Neuronal stem cell (in vitro differentiated cells): Measurements from ENCODE around the gene SNUPN.
"Not testable (repeated sequence)": the region's sequence is repeated elsewhere in the genome, so short reads cannot be mapped to it uniquely, and the experiment has no call there.

Experiments used
- DNase-seq: peaks from one replicate; pipeline ENCODE4 v3.0.0-alpha.2; 2013; ENCODE audit warnings: low spot score
- H2AFZ ChIP-seq: one replicate; pipeline ENCODE4 v1.6.1; 2013; ENCODE audit warnings: mild to moderate bottlenecking, low read length, inconsistent platforms
- H2AK5ac ChIP-seq: 2 replicates; pipeline ENCODE4 v1.6.1; 2013; ENCODE audit warnings: low read depth, mild to moderate bottlenecking, inconsistent platforms, low read length, moderate library complexity, mixed read lengths
- H2BK120ac ChIP-seq: 2 replicates; pipeline ENCODE4 v1.6.1; 2013; ENCODE audit warnings: low read depth, mild to moderate bottlenecking, inconsistent platforms, low read length, moderate library complexity, mixed read lengths
- H2BK12ac ChIP-seq: one replicate; pipeline ENCODE4 v1.6.1; 2013; ENCODE audit warnings: low read length, inconsistent platforms
- H2BK15ac ChIP-seq: 2 replicates; pipeline ENCODE4 v1.6.1; 2013; ENCODE audit warnings: mild to moderate bottlenecking, low read length, inconsistent platforms, mixed read lengths
- H2BK5ac ChIP-seq: one replicate; pipeline ENCODE4 v1.6.1; 2013; ENCODE audit warnings: inconsistent platforms, mild to moderate bottlenecking, low read length, moderate library complexity
- H3K14ac ChIP-seq: one replicate; pipeline ENCODE4 v1.6.1; 2013; ENCODE audit warnings: low read length, inconsistent platforms
- H3K18ac ChIP-seq: 2 replicates; pipeline ENCODE4 v1.6.1; 2013; ENCODE audit warnings: low read length, inconsistent platforms
- H3K23ac ChIP-seq: 2 replicates; pipeline ENCODE4 v1.6.1; 2013; ENCODE audit warnings: low read depth, mild to moderate bottlenecking, mixed read lengths, low read length, inconsistent platforms; ENCODE audit not compliant: poor library complexity
- H3K27ac ChIP-seq: replicated peaks from 3 replicates; pipeline ENCODE4 v1.5.1; 2013; ENCODE audit warnings: low read length, inconsistent platforms
- H3K27me3 ChIP-seq, 3 experiments: 2 replicates each; pipeline ENCODE4 v1.6.1; 2013; ENCODE audit warnings: low read length in 3 of 3, mild to moderate bottlenecking in 2 of 3, inconsistent platforms in 1 of 3, low read depth in 1 of 3, mixed read lengths in 1 of 3, moderate library complexity in 1 of 3; ENCODE audit not compliant: control insufficient read depth in 3 of 3, insufficient read depth in 3 of 3
- H3K36me3 ChIP-seq, 2 donors: replicated peaks in 1 of 2; 2 replicates each; pipeline ENCODE4 v1.6.1; 2013; ENCODE audit warnings: low read length in 2 of 2; ENCODE audit not compliant: control insufficient read depth in 2 of 2, insufficient read depth in 2 of 2
- H3K4ac ChIP-seq: 2 replicates; pipeline ENCODE4 v1.6.1; 2013; ENCODE audit warnings: inconsistent platforms, mild to moderate bottlenecking, low read length, moderate library complexity
- H3K4me1 ChIP-seq, 2 donors: 1 replicate in 1 of 2; 2 replicates in 1 of 2; pipeline ENCODE4 v1.6.1; 2013; ENCODE audit warnings: low read length in 2 of 2, low read depth in 1 of 2; ENCODE audit not compliant: control insufficient read depth in 2 of 2, insufficient read depth in 1 of 2
- H3K4me2 ChIP-seq: one replicate; pipeline ENCODE4 v1.6.1; 2013; ENCODE audit warnings: mild to moderate bottlenecking, low read length, inconsistent platforms; ENCODE audit not compliant: insufficient read depth, poor library complexity, severe bottlenecking
- H3K4me3 ChIP-seq, 2 donors: 2 replicates each; pipeline ENCODE4 v1.5.1; 2013; ENCODE audit warnings: low read length in 2 of 2, mild to moderate bottlenecking in 2 of 2, inconsistent platforms in 1 of 2, moderate library complexity in 1 of 2
- H3K79me1 ChIP-seq: one replicate; pipeline ENCODE4 v1.6.1; 2013; ENCODE audit warnings: low read depth, mild to moderate bottlenecking, inconsistent platforms, low read length, moderate library complexity
- H3K9ac ChIP-seq: one replicate; pipeline ENCODE4 v1.6.1; 2013; ENCODE audit warnings: mild to moderate bottlenecking, low read depth, low read length, inconsistent platforms; ENCODE audit not compliant: poor library complexity
- H3K9me3 ChIP-seq, 2 donors: replicated peaks in 1 of 2; 2 replicates each; pipeline versions ENCODE3 to v1.6.1; 2013; ENCODE audit warnings: low read length in 2 of 2, mild to moderate bottlenecking in 2 of 2, inconsistent platforms in 1 of 2, low read depth in 1 of 2, mixed read lengths in 1 of 2, moderate library complexity in 1 of 2; ENCODE audit not compliant: control insufficient read depth in 2 of 2, insufficient read depth in 1 of 2
- H4K8ac ChIP-seq: one replicate; pipeline ENCODE4 v1.6.1; 2013; ENCODE audit warnings: low read depth, mild to moderate bottlenecking, inconsistent platforms, low read length, moderate library complexity
- H4K91ac ChIP-seq: one replicate; pipeline ENCODE4 v1.6.1; 2013; ENCODE audit warnings: low read length, low read depth, mild to moderate bottlenecking, inconsistent platforms; ENCODE audit not compliant: poor library complexity
- WGBS, 2 donors: extraction: QIAGEN DNeasy Blood & Tissue Kit; methylation state at CpG; one replicate each; pipeline ENCODE4 v1.1.7; 2013; ENCODE audit warnings: missing lambda C conversion rate in 2 of 2, mixed read lengths in 1 of 2; ENCODE audit not compliant: insufficient read length in 2 of 2, insufficient replicate concordance in 1 of 2; ENCODE audit errors: extremely low coverage in 2 of 2; 5-methylcytosine and 5-hydroxymethylcytosine counted together

SNUPN gene

DNA sequence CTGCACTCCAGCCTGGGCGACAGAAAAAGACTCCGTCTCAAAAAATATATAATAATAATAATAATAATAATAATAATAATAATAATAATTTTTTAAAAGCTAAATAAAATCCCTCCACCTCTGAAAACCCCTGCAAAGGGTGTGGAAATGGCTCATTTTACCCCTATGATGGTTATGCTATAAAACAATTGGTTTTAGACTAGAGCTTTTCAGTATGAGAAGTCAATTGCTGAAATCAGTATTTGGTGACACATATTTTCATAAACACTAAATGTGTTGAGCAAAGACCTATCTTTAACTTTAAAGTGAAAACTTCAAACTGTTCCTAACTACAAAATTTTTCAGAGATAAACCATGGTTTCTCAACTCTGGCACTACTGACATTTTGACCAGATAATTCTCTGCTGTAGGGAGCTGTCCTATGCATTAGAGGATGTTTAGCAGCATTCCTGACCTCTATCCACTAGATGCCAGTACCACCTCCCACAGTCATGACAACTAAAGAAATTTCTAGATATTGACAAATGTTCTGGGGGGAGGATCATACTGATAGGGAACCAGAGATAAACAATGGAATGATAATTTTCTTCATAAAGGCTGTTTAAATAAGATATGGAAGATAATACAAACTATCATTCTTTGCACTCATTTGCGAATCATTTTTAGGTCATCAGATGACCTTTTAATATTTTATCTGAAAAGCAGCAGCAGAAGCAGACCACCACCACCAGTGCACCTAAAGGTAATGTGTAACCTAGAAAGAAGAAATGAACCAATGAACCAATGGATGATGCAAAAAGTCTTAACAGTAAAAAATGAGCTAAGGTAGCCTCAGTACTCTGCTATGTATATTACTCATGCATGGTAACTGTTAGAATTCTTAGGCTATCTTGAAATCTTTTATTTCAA is 60.2 kb downstream of the SNUPN start:
- no peak overlapping the region for H2BK15ac ChIP-seq
- H2AK5ac ChIP-seq = no peak overlapping the region
- no peak for DNase-seq
- H3K9ac ChIP-seq = no peak overlapping the region
- no peak overlapping the region for H2BK5ac ChIP-seq
- no CpG with 5 or more reads among the region's 3 CpGs for WGBS, 2 donors
- H3K9me3 ChIP-seq = peaks cover 0 to 2% of the 10 kb centered on the region in 2 donors
- H4K8ac ChIP-seq = no peak overlapping the region
- H2BK12ac ChIP-seq = no peak overlapping the region
- H4K91ac ChIP-seq = no peak overlapping the region
- no peak overlapping the region for H3K14ac ChIP-seq
- no peak overlapping the region for H2BK120ac ChIP-seq
- H3K27ac ChIP-seq = no peak overlapping the region
- H3K4ac ChIP-seq = no peak overlapping the region
- no peak overlapping the region for H2AFZ ChIP-seq
- no peak overlapping the region for H3K4me3 ChIP-seq
- H3K36me3 ChIP-seq = peaks cover 0 to 44% of the 10 kb centered on the region in 2 donors
- no peak overlapping the region for H3K23ac ChIP-seq
- H3K27me3 ChIP-seq = no peaks in the 10 kb centered on the region
- no peaks in the 10 kb centered on the region for H3K79me1 ChIP-seq
- H3K18ac ChIP-seq = no peak overlapping the region
- H3K4me1 ChIP-seq = no peaks in the 10 kb centered on the region
- no peak overlapping the region for H3K4me2 ChIP-seq

DNA sequence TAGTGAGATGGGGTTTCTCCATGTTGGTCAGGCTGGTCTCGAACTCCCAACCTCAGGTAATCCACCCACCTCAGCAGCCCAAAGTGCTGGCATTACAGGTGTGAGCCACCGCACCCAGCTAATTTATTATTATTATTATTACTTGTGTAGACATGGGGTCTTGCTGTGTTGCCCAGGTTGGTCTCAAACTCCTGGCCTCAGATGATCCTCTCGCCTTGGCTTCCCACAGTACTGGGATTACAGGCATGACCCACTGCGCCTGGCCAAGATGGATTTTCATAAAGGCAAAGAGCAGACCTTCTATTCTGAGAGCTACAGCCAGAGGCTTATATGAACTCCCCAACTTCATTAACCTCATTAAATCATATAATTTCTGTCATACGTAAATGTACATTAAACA is 63.6 kb downstream of the SNUPN start:
- DNase-seq = no peak
- Histone ChIP-seq H2BK15ac (no peak overlapping the region), H3K27me3 (no peaks in the 10 kb centered on the region), H3K23ac (no peak overlapping the region), H3K4me1 (no peaks in the 10 kb centered on the region), H2BK120ac (no peak overlapping the region), H3K14ac (no peak overlapping the region), H3K9me3 (no peaks in the 10 kb centered on the region), H2AFZ (no peak overlapping the region), H3K18ac (no peak overlapping the region), H2BK5ac (no peak overlapping the region), H2BK12ac (no peak overlapping the region), H3K27ac (no peak overlapping the region), H3K4me2 (no peak overlapping the region), H3K4ac (no peak overlapping the region), H3K9ac (no peak overlapping the region), H2AK5ac (no peak overlapping the region), H4K8ac (no peak overlapping the region), H4K91ac (no peak overlapping the region), H3K79me1 (no peaks in the 10 kb centered on the region), H3K4me3 (no peak overlapping the region), H3K36me3 (peaks cover 0 to 40% of the 10 kb centered on the region in 2 donors)
- no CpG with 5 or more reads among the region's 5 CpGs for WGBS, 2 donors

DNA sequence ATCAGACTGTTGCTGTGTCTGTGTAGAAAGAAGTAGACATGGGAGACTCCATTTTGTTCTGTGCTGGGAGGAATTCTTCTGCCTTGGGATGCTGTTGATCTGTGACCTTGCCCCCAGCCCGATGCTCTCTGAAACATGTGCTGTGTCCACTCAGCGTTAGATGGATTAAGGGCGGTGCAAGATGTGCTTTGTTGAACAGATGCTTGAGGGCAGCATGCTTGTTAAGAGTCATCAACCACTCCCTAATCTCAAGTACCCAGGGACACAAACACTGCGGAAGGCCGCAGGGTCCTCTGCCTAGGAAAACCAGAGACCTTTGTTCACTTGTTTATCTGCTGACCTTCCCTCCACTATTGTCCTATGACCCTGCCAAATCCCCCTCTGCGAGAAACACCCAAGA is 66.2 kb downstream of the SNUPN start:
- not testable (repeated sequence) for H4K8ac ChIP-seq, H3K4me1 ChIP-seq, H3K27ac ChIP-seq, H3K18ac ChIP-seq, H2BK15ac ChIP-seq, H3K27me3 ChIP-seq, H2AK5ac ChIP-seq, H3K79me1 ChIP-seq, H3K4me3 ChIP-seq, H3K9me3 ChIP-seq, H2BK12ac ChIP-seq, H2BK5ac ChIP-seq, DNase-seq, H3K9ac ChIP-seq, H4K91ac ChIP-seq, H3K4ac ChIP-seq, H2BK120ac ChIP-seq, H2AFZ ChIP-seq, H3K4me2 ChIP-seq, H3K23ac ChIP-seq, H3K14ac ChIP-seq
- whole genome bisulfite sequencing, 2 donors = no CpG with 5 or more reads among the region's 6 CpGs
- peaks cover 0 to 37% of the 10 kb centered on the region in 2 donors for H3K36me3 ChIP-seq

DNA sequence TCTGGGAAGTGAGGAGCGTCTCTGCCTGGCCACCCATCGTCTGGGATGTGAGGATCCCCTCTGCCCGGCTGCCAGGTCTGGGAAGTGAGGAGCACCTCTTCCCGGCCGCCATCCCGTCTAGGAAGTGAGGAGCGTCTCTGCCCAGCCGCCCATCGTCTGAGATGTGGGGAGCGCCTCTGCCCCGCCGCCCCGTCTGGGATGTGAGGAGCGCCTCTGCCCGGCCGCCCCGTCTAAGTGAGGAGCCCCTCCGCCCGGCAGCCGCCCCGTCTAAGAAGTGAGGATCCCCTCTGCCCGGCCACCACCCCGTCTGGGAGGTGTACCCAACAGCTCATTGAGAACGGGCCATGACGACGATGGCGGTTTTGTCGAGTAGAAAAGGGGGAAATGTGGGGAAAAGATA is 66.6 kb downstream of the SNUPN start:
- not testable (repeated sequence) for H3K23ac ChIP-seq, H2BK15ac ChIP-seq, H3K27ac ChIP-seq, H3K14ac ChIP-seq, H3K79me1 ChIP-seq, H3K4me3 ChIP-seq, H3K18ac ChIP-seq, H3K27me3 ChIP-seq, H2AK5ac ChIP-seq, H2AFZ ChIP-seq, DNase-seq, H2BK120ac ChIP-seq, H3K4me2 ChIP-seq, H2BK5ac ChIP-seq, H3K4me1 ChIP-seq, H4K91ac ChIP-seq, H3K4ac ChIP-seq, H4K8ac ChIP-seq, H3K9me3 ChIP-seq, H2BK12ac ChIP-seq, H3K9ac ChIP-seq
- H3K36me3 ChIP-seq = peaks cover 0 to 37% of the 10 kb centered on the region in 2 donors
- no CpG with 5 or more reads among the region's 28 CpGs for WGBS, 2 donors
